ENCODE data around the gene WASF2.
"Not testable (repeated sequence)": the region's sequence is repeated elsewhere in the genome, so short reads cannot be mapped to it uniquely, and the experiment has no call there.

The WASF2 gene

DNA sequence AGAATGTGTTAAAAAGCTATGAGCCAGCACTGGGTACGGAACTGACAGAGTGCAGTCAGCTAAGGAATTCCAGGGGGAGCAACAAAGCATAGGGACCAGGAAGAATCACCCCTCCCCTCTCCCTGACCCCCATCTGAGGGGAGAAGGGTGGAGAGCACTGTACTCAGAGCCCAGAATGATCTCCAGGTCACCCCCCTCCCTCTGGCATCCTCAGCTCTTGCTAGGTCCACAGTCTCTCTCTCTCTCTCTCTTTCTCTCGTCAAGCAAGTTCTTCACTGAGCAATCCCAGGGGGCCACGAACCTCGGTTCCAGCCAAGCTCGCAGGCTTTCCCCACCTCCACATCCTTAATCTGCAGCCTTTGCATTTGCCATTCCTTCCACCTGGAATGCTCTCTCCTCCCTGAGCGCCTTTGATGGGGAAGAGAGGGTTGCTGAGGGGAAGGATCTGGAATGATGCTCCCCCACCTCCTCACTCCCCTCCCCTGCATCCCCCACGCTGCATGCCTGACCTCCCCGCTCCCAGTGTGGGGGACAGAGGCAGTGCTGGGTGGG, 6.7 kb upstream of the WASF2 start:
- DNase-seq (ENCODE audit: low read depth in 2 of 2): no peak

DNA sequence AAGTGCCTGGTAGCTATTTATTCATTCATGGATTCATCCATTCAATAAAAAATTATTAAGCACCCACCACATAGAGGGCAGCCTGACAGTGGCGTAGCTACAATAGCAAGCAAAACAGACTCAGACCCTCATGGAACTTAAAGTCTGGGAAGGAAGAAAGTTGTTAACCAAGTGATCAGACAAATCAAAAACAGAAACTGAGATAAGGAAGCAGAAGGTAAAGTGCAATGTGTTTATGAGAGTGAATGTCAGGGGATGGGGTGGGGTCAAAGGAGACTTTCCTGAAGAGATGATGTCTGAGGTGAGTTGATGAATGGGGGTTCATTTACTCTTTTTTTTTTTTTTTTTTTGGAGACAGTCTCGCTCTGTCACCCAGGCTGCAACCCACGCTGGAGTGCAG, 2.8 kb upstream of the WASF2 start:
- DNase-seq (ENCODE audit: low read depth in 2 of 2): no peak

DNA sequence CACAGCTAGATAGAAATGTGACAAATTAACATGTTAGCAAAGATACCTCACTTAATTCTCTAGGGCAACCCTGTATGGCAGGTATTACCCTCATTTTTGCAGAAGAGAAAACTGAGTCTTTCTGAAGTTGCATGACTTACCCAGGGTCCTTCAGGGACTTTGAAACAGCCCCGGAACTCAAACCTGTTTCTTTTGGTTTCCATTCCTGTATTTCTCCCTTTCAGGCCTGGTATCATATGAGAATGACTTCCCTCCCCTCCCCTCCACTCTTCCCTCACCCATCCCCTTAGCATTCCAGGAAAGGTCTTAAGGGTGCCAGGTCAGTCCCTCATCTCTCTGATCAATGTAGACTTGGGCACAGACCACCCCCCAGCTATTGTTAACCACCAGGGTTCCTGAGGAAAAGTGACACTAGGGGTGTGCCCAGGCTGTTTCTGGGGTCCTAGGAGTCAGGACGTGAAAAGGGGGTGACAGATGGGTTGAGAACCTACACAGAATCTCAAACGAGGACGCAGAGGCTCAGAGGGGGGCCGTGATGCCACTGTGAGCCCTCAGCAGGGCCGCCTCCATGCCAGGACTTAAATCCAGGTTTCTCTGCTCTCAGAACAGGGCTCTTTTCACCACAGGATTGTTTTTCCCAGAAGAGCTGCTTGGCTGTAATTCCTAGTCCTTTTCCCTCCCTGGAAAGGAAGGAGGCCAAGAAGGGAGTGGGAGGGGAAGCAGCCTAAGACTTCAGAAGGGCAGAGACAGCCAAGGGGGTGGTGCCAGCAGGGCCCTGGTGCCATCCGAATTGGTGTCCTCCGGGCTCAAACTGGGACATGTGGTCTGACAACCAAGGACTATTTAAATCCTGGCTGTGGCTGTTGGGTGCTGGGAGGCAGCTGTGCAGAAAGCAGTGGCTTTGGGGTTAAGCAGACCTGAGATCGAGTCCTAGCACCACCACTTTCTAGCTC, 2.1 kb upstream of the WASF2 start:
- no peak for DNase-seq (ENCODE audit: low read depth in 2 of 2)

GRCh38 chr1:27489501-27489972, 430 bp downstream of the WASF2 start:
- DNase-seq (ENCODE audit: low read depth in 2 of 2): no peak

GRCh38 chr1:27487966-27488884, 1.7 kb downstream of the WASF2 start:
- DNase-seq (ENCODE audit: low read depth in 2 of 2): no peak

DNA sequence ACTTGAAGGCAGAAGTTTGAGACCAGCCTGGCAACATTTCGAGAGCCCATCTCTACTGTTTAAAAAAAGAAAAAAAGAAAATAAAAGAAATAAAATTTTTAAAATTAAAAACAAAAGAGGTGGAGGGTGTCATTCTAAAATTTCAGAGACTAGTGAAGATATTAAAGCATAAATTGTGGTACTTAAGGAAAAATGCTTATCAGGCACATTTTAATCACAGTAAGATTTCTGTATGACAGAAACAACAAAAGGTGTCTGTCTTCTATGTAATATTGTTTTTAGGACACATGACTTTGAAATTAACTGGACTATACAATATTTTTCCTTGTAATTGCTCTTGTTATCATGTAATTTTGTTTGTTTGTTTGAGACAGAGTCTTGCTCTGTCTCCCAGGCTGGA, 4.6 kb downstream of the WASF2 start:
- DNase-seq (ENCODE audit: low read depth in 2 of 2): no peak

- DNase-seq (ENCODE audit: low read depth in 2 of 2): no peak
Observed at GRCh38 chr1:27483659-27484058, 6.3 kb downstream of the WASF2 start.

GRCh38 chr1:27481994-27482620, 7.9 kb downstream of the WASF2 start:
- no peak for DNase-seq (ENCODE audit: low read depth in 2 of 2)

DNA sequence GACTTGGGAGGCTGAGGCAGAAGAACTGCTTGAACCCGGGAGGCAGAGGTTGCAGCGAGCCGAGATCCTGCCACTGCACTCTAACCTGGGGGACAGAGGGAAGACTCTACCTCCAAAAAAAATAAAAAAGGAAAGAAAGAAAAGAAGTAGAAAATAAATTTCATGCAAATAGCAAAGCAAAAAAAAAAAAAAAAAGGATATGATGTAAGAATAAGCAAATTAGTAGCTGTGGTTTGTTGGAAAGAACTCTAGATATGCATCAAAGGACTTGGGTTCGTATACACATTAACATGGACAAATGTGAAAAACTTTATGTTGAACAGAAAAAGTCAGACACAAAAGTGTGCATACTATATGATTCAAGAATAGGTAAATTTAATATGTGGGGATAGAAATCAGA, 11.9 kb downstream of the WASF2 start:
- DNase-seq (ENCODE audit: low read depth in 2 of 2): no peak

- no peak for DNase-seq (ENCODE audit: low read depth in 2 of 2)
Observed at GRCh38 chr1:27476237-27476636, 13.7 kb downstream of the WASF2 start.

- DNase-seq (ENCODE audit: low read depth in 2 of 2): no peak
Observed at GRCh38 chr1:27475720-27476119, 14.2 kb downstream of the WASF2 start.

GRCh38 chr1:27473755-27474154, 16.2 kb downstream of the WASF2 start:
- no peak for DNase-seq (ENCODE audit: low read depth in 2 of 2)

DNA sequence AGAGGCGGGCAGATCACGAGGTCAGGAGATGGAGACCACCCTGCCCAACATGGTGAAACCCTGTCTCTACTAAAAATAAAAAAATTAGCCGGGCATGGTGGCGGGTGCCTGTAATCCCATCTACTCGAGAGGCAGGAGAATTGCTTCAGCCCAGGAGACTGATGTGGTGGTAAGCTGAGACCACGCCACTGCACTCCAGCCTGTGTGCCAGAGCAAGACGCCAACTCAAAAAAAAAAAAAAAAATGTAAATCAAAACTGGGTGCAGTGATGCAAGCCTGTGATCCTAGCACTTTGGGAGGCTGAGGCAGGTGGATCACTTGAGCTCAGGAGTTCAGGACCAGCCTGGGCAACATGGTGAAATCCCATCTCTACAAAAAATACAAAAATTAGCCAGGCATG, 17.9 kb downstream of the WASF2 start:
- not testable (repeated sequence) for DNase-seq (ENCODE audit: low read depth in 2 of 2)

GRCh38 chr1:27471477-27471876, 18.5 kb downstream of the WASF2 start:
- no peak for DNase-seq (ENCODE audit: low read depth in 2 of 2)

DNA sequence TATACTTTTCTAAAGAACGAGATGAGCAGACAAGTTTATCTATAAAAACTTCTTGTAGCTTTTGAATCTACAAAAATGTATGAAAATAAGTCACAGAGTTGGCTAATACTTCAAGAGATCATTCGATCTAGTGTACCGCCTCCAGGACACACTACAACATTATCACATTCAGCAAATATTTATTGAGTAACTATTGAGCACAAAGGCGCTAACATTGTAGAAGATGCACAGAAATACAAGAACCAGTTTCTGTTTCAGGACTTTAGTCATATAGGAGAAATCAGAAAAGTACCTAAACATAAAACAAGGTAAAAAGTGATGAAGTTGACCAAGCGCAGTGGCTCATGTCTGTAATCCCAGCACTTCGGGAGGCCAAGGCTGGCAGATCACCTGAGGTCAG, 20.6 kb downstream of the WASF2 start:
- DNase-seq (ENCODE audit: low read depth in 2 of 2): no peak

GRCh38 chr1:27468378-27468777, 21.6 kb downstream of the WASF2 start:
- not testable (repeated sequence) for DNase-seq (ENCODE audit: low read depth in 2 of 2)

GRCh38 chr1:27464926-27465647, 24.9 kb downstream of the WASF2 start:
- no peak for DNase-seq (ENCODE audit: low read depth in 2 of 2)

DNA sequence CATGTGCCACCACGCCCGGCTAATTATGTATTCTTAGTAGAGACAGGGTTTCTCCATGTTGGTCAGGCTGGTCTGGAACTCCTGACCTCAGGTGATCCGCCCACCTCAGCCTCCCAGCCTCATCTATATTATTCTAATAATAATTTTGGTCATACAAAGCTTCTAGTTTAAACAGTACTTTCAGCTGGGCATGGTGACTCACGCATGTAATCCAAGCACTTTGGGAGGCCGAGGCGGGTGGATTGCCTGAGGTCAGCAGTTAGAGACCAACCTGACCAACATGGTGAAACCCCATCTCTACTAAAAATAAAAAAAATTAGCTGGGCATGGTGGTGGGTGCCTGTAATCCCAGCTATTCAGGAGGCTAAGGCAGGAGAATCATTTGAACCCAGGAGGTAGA, 26.1 kb downstream of the WASF2 start:
- not testable (repeated sequence) for DNase-seq (ENCODE audit: low read depth in 2 of 2)

GRCh38 chr1:27458521-27458920, 31.4 kb downstream of the WASF2 start:
- DNase-seq (ENCODE audit: low read depth in 2 of 2): not testable (repeated sequence)

GRCh38 chr1:27455139-27455811, 34.7 kb downstream of the WASF2 start:
- no peak for DNase-seq (ENCODE audit: low read depth in 2 of 2)
